Duodenal mucosa (tissue), 2 donors: Measurements from ENCODE around the gene IGFBP2.

ENCODE experiments used
- H3K27ac ChIP-seq: one replicate; pipeline ENCODE4 v1.7.0; 2013; ENCODE audit warnings: low read depth, low read length
- H3K27me3 ChIP-seq, 2 donors: one replicate each; pipeline ENCODE4 v1.7.0; 2013; ENCODE audit warnings: low read length in 2 of 2, control low read depth in 1 of 2; ENCODE audit not compliant: insufficient read depth in 2 of 2, control insufficient read depth in 1 of 2
- H3K36me3 ChIP-seq, 2 donors: one replicate each; pipeline ENCODE4 v1.7.0; 2013; ENCODE audit warnings: low read length in 2 of 2, control low read depth in 1 of 2; ENCODE audit not compliant: insufficient read depth in 2 of 2, control insufficient read depth in 1 of 2
- H3K4me1 ChIP-seq, 2 donors: one replicate each; pipeline ENCODE4 v1.7.0; 2013; ENCODE audit warnings: low read length in 2 of 2, control low read depth in 1 of 2; ENCODE audit not compliant: insufficient read depth in 2 of 2, control insufficient read depth in 1 of 2
- H3K4me3 ChIP-seq, 2 donors: one replicate each; pipeline ENCODE4 v1.7.0; 2013; ENCODE audit warnings: low read length in 2 of 2, low read depth in 1 of 2
- H3K9ac ChIP-seq, 2 donors: one replicate each; pipeline ENCODE4 v1.7.0; 2013; ENCODE audit warnings: low read length in 2 of 2, low read depth in 1 of 2
- H3K9me3 ChIP-seq, 2 donors: one replicate each; pipeline ENCODE4 v1.7.0; 2013; ENCODE audit warnings: low read length in 2 of 2, control low read depth in 1 of 2; ENCODE audit not compliant: control insufficient read depth in 1 of 2

Gene IGFBP2

DNA sequence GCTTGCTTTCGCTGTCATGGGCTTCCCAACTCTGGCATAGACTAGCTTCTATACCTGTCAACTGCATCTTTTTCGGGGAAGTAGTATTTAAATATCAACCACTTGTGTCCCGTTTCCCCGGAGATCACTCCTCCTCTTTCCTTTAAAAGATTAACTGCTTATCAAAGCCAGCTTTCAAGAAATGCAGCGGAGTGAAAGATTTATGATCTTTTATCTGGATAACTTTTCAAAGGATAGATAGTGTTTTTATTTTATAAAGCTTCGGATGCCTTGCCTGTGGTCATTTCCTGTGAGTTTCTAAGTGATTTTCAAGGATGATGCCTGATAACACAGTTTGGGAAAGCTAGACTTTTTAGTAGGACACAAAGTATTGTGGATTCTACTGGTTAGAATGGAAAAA is 65.1 kb downstream of the IGFBP2 start:
- H3K4me1 ChIP-seq, result peaks cover 11 to 17% of the 10 kb centered on the region in 2 donors
- no peaks in the 10 kb centered on the region for H3K36me3 ChIP-seq
- no peaks in the 10 kb centered on the region for H3K9me3 ChIP-seq
- H3K9ac ChIP-seq, result no peak overlapping the region
- no peak overlapping the region for H3K27ac ChIP-seq
- no peak overlapping the region for H3K4me3 ChIP-seq
- H3K27me3 ChIP-seq, result peaks cover 56 to 57% of the 10 kb centered on the region in 2 donors

DNA sequence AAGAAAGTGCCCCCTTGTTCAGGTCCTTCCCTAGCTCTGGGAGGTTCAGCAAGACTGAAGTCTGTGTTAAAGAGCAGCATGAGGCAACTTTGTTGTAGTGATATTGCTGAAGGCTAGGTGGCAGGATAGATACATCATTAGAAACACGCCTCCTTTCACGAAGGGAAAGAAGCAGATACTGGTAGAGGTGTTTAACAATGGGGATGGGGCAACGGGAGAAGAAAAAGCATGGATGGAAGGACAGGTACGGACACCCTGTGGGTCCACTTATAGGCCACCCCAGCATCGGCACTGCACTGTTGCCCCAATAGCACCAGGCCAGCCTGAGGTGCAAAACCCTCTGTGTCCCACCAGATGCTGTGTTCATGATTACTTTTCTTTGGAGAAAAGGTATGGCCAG is 65.7 kb downstream of the IGFBP2 start:
- no peaks in the 10 kb centered on the region for H3K9me3 ChIP-seq
- no peak overlapping the region for H3K4me3 ChIP-seq
- H3K4me1 ChIP-seq, result peaks cover 11 to 12% of the 10 kb centered on the region in 2 donors
- H3K36me3 ChIP-seq, result no peaks in the 10 kb centered on the region
- H3K9ac ChIP-seq, result no peak overlapping the region
- H3K27me3 ChIP-seq, result peaks cover 53 to 56% of the 10 kb centered on the region in 2 donors
- no peak overlapping the region for H3K27ac ChIP-seq

DNA sequence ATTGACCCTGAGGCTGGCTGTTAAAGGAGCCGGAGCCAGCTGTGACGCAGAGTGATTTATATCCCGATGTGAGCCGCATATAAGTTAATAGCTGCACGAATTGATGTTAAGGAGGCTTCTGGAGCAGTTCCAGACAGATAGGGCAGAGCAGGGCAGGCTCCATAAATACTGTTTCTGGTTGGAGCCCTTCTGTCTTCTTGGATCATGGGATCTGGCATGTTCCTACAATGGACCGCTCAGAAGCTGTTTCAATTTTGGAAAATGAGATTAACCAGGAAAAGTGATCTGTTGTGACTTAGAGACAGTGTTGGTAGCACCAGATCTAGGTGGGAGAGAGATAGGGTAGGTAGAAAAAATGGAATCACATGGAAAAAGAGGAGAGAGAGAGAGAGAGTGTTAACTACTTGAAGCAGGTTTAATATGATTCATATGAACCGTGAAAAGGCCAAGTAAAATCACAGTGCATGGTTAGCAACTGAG is 66.9 kb downstream of the IGFBP2 start:
- H3K36me3 ChIP-seq, result no peaks in the 10 kb centered on the region
- H3K9ac ChIP-seq, result no peak overlapping the region
- H3K27me3 ChIP-seq, result peaks cover 42 to 45% of the 10 kb centered on the region in 2 donors
- no peak overlapping the region for H3K4me3 ChIP-seq
- H3K4me1 ChIP-seq, result peaks cover 3% of the 10 kb centered on the region in 2 donors
- no peak overlapping the region for H3K27ac ChIP-seq
- no peaks in the 10 kb centered on the region for H3K9me3 ChIP-seq

DNA sequence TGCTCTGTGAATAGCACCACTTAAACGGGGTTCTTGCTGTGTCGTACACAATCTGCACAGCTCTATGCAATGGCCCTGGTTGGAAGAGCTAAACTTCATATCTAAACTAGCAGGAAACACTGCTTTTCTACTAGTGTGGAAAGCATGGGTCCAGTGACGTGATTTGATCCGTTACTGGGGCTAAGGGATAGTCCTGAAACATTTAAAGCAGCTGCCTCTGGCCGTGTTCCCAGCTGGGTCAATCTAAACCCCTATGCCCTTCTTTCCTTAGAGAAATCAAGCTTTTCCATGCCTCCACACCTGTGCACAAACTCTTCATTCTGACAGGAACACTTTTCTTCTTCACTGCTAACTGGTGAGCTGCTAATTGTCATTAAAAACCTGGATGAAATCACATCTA is 67.6 kb downstream of the IGFBP2 start:
- Histone ChIP-seq H3K4me1 (peaks cover 3% of the 10 kb centered on the region in 2 donors), H3K9ac (no peak overlapping the region), H3K27me3 (peaks cover 35 to 39% of the 10 kb centered on the region in 2 donors)

DNA sequence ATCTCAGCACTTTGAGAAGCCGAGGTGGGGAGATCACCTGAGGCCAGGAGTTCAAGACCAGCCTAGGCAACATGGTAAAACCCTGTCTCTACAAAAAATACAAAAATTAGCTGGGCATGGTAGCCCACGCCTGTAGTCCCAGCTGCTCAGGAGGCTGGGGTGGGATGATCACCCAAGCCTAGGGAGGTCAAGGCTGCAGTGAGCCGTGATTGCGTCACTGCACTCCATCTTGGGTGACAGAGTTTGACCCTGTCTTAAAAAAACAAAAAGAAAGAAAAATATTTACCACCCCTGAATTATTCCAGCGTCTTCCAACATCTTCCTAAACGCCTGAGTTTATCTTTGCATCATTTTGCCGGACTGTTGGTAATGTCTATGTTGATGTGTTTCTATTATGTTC is 68.3 kb downstream of the IGFBP2 start:
- Histone ChIP-seq H3K36me3 (no peaks in the 10 kb centered on the region), H3K4me3 (no peak overlapping the region), H3K9ac (no peak overlapping the region), H3K4me1 (peaks cover 3% of the 10 kb centered on the region in 2 donors), H3K27ac (no peak overlapping the region), H3K9me3 (no peaks in the 10 kb centered on the region), H3K27me3 (peaks cover 28 to 32% of the 10 kb centered on the region in 2 donors)

More for the DNA sequence above, 67.6 kb downstream of the IGFBP2 start:
- no peaks in the 10 kb centered on the region for H3K9me3 ChIP-seq
- H3K27ac ChIP-seq, result no peak overlapping the region
- H3K4me3 ChIP-seq, result no peak overlapping the region
- no peaks in the 10 kb centered on the region for H3K36me3 ChIP-seq

DNA sequence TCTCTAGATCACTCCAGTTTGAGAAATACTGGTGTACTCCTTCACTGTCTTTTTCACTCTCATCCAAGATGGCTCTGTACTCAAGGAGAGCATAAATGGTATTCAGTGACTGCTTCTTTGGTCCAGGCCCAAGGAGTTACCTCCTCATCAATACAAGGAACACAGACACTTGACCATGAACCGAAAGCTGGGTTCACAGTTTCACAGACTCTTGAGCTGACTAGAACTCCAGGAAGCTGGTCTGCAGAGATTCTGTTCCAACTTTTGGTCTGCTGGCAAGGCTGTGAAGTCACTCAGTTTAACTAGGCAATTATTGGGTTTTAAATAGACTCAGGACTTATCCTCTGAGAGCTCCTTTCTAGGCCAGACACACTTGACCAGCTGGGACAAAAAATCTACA is 69.5 kb downstream of the IGFBP2 start:
- no peak overlapping the region for H3K4me3 ChIP-seq
- H3K9me3 ChIP-seq, result no peaks in the 10 kb centered on the region
- H3K27ac ChIP-seq, result no peak overlapping the region
- H3K27me3 ChIP-seq, result peaks cover 17 to 22% of the 10 kb centered on the region in 2 donors
- no peak overlapping the region for H3K9ac ChIP-seq
- no peaks in the 10 kb centered on the region for H3K36me3 ChIP-seq
- peaks cover 3% of the 10 kb centered on the region in 2 donors for H3K4me1 ChIP-seq

DNA sequence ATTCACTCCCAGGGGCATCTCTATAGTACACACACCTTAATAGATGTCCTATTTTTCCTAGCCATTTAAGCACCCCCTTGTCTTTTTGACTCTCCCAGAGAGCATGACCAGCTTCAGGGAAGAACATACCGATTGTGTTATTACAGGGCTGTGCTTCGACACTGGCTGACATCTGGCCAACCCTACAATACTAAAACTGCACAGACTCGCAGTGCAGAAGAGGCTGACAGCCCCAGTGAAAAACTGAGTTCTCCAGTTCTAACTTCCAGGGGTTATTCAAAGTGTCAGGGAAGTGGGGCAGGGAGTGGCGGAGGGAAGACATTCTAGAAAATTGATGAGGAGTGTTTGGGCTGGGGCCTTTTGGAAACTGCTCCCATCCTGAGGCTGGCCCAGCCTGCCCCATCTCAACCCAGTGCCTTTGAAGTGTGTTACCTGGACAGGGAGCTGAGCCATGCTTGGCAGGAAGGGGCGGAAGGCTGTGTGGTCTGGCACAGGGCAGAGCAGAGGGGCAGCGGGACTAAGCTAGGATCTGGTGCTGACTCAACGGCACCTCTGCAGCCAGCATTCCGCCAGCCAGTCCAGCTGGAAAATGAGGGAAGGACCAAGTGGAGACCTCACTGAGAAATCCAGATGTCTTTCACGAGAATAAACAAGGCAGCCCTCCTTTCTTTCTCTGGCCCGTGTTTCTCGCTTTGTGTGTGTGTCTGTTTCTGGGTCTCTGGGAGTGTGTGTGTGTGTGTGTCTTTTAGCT is 77.5 kb downstream of the IGFBP2 start:
- H3K4me1 ChIP-seq, result no peaks in the 10 kb centered on the region

DNA sequence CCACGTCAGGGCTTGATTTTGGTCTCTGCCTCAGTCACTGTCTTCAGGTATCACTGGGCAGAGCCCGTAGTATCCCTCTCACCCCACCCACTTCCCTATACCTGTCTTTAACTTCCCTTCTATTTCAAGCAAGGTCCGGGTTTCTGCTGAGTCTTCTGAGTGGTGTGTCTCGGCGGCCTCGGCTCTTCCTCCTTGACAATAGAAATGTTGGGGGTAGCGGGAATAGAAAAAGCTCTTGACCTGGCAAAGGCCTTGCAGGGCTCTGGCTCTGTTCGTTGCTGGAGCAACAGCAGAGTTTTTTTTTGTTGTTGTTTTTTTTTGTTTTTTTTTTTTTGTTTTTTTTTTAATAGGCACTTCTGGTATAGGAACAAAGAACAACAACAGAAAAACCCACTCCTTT is 78.1 kb downstream of the IGFBP2 start:
- no peaks in the 10 kb centered on the region for H3K36me3 ChIP-seq
- no peak overlapping the region for H3K27ac ChIP-seq
- no peaks in the 10 kb centered on the region for H3K4me1 ChIP-seq
- no peak overlapping the region for H3K9ac ChIP-seq
- no peaks in the 10 kb centered on the region for H3K9me3 ChIP-seq
- H3K27me3 ChIP-seq, result no peaks in the 10 kb centered on the region
- H3K4me3 ChIP-seq, result no peak overlapping the region

More for the DNA sequence above, 77.5 kb downstream of the IGFBP2 start:
- Histone ChIP-seq H3K4me3 (no peak overlapping the region), H3K36me3 (no peaks in the 10 kb centered on the region), H3K27ac (no peak overlapping the region), H3K9me3 (no peaks in the 10 kb centered on the region), H3K9ac (no peak overlapping the region), H3K27me3 (no peaks in the 10 kb centered on the region)

DNA sequence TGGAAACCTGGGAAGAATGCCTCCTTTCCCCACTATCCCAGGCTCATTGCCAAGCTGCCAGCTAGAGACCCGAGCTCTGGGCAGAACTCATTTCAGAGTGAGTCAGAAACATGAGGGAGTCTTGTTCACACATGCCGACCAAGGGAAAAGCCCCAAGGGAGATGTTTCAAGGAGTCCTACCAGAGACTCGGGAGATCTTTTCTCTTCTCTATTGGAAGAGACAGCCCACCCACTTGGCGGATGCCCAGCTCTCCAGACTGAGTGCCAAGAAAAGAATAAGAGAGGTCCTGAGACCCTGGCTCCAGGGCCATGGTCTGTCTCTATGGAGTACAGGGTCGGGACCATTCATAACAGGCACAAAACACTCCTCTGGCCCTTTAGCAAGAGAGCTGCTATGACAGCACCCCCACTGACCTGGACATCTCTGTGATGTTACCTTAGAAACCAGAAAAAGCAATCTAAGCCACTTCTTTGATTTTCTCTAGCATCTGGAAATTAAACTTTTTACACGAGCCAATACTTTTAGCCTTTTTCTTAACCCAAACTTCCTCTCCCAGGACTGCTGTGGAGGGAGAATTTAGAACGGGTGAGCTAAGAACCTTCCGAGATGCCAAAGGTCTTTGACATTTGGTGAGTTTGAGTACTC is 80.6 kb downstream of the IGFBP2 start:
- no peaks in the 10 kb centered on the region for H3K4me1 ChIP-seq
- H3K9me3 ChIP-seq, result no peaks in the 10 kb centered on the region
- H3K9ac ChIP-seq, result no peak overlapping the region
- H3K4me3 ChIP-seq, result no peak overlapping the region
- H3K27me3 ChIP-seq, result no peaks in the 10 kb centered on the region
- no peak overlapping the region for H3K27ac ChIP-seq
- H3K36me3 ChIP-seq, result no peaks in the 10 kb centered on the region
